NCI-H1092 treated with DMSO at 0.1 percent for 48 hours (cell line): ENCODE data around the gene COL24A1.
"Not testable (repeated sequence)": the region's sequence is repeated elsewhere in the genome, so short reads cannot be mapped to it uniquely, and the experiment has no call there.

Source experiments
- DNase-seq: peaks from one replicate; lab custom pipeline; 2025; lab: John Stamatoyannopoulos, UW

The COL24A1 gene

DNA sequence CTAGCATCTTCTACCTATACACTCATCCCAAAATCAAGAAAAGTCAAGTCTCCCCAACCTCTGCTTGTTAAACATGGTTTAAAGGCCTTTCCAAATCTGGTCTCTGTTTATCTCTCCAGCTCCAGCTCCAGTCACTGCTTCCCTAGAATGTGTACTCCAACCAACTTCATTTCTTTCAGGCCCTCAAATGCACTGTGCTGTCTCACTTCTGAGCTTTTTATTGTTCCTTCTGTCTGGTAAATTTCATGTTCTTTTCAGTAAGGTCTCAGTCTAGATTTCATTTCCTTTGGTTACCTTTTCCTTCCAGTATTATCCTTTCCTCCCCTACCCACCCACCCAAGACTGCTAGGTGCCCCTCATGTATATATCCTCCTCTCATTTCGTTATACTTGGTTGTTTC is 3.7 kb downstream of the COL24A1 start:
- DNase-seq: no peak

DNA sequence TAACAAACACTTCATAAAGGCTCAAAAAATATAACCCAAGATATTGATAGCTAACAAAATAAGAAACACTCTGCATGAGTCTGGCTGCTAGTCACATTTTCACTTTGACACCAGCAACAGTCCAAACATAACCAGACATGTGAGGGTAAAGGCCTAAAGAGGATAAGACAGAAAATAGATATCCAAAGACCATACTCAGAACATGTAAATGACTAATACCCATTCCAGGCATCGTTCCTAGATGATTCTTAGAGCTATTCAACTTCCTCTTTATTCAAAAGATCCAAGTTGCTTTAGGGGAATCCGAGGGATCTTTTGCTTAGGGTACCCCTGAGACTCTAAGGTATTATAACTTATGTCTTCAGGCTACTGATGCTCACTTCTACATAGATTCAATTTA is 5.1 kb downstream of the COL24A1 start:
- DNase-seq: no peak

DNA sequence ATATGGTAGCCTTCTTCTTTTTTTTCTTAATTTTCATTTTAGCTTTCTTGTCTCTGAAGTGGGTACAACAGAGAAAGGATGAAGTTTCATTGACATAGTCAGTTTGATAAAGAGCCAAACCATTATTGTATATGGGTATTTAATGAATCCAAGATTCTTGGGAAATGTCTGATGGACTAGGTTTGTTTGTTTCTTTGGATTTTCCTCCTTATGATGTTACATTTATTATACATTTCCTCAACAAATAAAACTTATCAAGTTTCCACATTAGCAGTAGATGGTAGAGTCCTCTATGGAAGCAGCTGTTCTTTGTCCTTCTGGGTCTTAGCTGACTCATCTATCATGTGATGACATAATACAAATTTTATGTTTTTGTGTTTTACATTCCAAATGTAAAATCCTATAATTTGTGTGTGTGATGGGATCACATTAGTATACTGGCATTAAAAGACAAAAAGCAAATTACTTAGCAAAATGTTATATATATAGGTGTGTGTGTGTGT is 6.0 kb downstream of the COL24A1 start:
- DNase-seq: no peak

DNA sequence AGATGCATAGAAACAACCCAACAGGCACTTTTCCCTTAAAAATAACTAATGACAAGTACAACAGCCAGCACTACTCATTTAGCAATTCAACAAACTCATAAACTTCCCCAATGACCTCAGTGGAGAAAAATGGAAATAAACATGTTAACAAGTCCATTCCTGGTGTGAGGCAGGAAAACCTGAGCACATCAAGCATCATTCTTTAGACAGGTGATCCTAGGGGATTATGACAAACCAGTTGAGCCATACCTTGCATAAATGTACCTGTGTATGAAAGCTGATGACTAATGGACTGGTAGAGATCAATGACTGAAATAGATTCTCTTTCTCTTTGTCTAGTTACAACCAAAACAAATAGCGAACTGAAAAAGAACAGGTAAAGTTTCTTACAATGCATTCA is 7.0 kb downstream of the COL24A1 start:
- DNase-seq: no peak

DNA sequence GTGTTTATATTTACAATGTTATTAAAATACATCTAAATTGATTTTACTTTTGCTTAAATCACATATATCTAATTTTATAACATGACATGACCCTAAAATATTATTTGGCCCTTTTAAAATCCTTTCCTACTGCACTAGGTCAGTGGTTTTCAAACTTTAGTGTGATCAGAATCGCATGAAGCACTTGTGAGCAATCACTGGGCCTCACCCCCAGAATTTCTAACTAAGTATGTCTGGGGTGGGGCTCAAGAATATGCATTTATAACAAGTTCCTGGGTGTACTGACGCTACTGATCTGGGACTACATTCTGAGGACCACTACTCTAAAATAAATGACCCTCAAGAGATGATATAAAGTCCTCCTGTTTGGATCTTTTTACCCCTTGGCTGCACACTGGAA is 8.8 kb downstream of the COL24A1 start:
- no peak for DNase-seq

DNA sequence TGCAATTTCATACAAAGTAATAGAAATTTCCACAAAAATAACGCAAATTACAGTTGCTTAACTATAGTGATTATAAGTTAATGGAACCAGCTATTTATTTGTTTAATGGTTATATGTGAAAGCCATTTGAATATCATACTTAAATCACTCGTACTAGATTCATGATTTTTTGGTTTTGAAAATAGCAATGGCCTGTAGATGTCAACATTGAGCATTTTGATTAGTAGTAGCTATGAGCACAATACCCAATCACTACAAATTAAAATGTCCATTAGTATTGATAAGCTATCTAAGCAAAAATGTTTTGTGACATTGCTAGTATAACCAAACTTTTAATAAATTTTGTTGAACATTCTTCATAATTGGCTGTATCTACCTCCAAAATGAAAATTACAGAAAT is 10.0 kb downstream of the COL24A1 start:
- DNase-seq: no peak

DNA sequence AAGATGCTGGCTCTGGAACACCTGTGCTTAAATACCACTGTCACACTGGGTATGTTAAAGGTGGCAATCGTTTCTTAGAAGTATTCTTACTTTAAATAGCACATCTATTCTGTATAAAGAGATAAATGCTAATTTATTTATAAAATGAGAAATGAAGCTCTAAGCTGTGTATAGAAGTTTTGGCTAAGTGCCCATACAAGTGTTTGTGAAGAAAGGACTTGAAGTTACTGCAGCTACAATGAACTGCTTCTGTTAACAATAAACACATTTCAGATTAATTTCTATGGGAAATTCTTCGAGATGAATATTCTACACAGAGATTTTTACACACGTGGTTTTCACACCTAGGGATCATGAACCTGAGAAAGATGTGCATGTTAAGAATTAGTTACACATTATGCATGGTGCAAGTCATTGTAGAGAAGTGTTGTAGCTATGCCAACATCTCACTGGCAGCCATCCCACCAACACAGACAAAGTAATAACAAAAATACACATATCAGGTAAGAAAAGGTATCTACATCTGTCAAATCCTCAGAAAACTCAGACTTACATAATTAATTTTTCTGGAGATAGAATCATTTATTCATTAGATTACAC is 16.2 kb downstream of the COL24A1 start:
- no peak for DNase-seq

DNA sequence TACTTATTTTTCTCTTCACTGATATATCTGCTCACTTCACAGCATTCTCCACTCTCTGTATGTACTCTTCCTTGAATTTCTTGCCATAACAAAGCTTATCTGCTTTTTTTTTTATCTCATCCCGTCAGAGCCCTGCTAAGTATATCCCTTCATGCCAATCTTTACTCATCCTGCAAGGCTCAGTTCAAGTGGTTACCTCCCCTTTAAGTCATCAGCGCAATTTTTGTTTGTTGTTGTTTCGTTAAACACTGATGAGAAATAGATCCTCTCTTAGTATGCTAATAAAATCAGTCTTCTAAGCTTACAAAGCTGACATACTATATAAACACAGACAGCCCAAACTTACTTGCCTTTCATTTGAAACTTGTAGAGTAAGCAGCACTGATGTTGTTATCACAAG is 17.8 kb downstream of the COL24A1 start:
- no peak for DNase-seq

DNA sequence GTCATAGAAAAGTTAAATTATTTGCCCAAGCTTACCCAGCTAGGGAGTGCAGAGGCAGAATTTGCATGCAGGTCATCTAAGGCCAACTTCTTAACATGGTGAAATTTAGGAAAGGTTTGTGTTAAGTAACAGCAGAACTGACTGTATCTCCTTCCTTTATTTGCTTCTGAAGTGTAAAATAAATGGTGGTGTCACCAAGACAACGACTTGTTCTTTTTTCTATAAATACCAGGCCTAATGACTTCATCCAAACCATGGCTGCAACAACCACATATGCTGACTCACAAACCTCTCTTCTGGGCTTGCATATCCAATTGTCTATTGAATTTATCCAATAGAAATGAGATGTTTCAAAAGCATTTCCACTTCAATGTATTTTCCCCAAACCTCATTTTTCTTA is 19.1 kb downstream of the COL24A1 start:
- no peak for DNase-seq

DNA sequence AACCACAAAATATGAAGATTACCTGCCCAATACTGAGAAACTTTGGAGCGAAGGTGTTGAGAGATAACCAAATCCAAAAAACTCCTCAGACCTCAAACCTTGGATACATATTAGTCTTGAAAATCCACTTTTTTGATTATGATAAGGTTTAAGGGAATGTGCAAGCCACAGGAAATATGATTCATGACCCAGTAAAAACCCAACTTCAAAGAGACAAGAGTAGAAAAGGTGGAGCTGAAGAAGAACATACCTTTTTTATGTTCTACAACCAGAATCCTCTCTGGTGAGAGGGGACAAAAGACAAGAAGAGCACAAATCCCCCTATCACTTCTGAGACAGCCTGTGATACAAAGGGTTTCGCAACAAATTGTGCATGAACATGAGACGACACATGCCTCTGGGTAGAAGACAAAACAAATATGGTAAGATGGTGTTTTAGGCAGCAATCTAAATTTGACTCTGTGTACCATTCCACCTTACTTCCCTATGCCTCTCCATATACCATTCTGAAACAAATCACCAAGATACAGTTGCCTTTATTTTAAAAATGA is 37.3 kb downstream of the COL24A1 start:
- no peak for DNase-seq

DNA sequence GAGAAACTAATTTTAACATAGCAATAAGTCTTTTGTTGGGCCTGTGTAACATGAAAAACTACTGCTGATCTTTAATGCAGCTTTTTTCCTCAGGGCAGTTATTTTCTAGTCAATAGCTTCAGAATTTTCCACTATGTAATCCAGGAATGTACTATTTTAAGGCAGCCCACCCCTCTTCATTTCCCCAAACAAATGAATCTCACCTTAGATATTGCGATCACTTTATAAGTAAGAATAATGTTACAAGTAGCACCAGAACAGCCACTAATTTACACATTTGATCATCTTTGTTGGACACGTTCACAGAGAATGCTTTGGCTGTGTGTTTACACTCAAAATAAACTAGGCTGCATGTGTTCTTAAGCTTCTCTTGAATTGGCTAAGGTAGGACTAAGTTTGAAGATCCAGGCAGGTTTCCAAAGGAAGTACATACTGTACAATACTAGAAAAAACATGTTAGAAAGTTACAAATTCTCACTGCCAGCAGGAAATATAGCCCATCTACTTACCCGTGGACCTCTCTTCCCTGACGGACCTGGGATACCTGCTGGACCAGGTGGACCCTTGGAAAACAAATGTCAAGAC is 41.7 kb downstream of the COL24A1 start:
- no peak for DNase-seq

DNA sequence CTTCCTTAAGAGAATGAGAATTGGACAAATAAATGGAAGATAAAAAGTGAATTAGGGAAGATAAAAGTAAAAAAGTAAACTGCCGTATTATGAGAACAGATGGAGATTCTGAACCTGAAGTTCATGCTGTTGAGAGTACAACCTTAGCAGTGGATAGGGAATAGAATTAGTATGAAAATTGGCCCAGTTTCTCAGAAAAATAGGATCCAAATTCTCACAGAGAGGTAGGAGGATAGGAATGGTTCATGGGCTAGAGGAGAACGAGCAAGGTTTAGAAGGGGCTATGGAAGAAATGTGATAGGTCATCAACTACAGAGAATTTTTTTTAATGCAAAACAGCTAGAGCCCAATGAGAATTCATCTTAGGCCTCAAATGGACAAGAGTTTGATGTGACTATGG is 42.3 kb downstream of the COL24A1 start:
- DNase-seq: no peak

DNA sequence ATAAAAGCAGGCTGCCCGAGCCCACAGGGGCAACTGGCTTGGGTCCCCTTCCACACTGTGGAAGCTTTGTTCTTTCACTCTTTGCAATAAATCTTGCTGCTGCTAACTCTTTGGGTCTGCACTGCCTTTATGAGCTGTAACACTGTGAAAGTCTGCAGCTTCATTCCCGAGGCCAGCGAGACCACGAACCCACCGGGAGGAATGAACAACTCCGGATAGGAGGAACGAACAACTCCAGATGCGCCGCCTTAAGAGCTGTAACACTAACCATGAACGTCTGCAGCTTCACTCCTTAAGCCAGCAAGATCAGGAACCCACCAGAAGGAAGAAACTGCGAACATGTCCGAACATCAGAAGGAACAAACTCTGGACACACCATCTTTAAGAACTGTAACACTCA is 45.0 kb downstream of the COL24A1 start:
- DNase-seq: not testable (repeated sequence)

DNA sequence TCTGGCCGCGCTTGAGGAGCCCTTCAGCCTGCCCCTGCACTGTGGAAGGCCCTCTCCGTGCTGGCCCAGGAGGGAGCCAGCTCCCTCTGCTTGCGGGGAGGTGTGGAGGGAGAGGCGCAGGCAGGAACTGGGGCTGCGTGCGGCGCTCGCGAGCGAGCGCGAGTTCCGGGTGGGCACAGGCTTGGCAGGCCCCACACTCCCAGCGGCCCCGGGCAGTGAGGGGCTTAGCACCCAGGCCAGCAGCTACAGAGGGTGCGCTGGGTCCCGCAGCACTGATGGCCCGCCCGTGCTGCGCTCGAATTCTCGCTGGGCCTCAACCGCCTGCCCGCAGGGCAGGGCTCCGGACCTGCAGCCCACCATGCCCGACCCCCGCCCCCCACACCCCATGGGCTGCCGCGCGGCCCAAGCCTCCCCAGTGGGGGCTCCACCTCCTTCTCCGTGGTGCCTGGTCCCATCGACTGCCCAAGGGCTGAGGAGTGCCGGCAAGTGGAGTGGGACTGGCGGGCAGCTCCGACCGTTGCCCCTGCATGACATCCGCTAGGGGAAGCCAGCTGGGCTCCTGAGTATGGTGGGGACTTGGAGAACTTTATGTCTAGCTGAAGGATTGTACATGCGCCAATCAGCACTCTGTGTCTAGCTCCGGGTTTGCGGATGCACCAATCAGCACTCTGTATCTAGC is 46.0 kb downstream of the COL24A1 start:
- DNase-seq: no peak

DNA sequence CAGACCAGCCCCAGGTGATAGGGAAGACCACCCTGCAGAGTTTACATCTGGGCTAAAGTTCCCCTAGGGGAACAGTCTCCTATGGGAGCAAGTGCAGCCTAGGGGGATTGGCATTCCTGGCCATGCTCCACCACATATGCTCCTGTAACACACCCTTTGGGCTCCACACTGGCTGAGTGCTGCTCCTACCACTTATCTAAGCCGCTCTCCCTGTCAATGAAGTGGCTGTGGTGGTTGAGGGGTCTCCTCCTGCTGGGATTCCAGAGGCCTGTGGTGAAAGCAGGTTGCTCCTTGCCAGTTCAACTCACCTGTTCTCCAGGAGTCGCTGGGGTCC is 51.1 kb downstream of the COL24A1 start:
- no peak for DNase-seq

DNA sequence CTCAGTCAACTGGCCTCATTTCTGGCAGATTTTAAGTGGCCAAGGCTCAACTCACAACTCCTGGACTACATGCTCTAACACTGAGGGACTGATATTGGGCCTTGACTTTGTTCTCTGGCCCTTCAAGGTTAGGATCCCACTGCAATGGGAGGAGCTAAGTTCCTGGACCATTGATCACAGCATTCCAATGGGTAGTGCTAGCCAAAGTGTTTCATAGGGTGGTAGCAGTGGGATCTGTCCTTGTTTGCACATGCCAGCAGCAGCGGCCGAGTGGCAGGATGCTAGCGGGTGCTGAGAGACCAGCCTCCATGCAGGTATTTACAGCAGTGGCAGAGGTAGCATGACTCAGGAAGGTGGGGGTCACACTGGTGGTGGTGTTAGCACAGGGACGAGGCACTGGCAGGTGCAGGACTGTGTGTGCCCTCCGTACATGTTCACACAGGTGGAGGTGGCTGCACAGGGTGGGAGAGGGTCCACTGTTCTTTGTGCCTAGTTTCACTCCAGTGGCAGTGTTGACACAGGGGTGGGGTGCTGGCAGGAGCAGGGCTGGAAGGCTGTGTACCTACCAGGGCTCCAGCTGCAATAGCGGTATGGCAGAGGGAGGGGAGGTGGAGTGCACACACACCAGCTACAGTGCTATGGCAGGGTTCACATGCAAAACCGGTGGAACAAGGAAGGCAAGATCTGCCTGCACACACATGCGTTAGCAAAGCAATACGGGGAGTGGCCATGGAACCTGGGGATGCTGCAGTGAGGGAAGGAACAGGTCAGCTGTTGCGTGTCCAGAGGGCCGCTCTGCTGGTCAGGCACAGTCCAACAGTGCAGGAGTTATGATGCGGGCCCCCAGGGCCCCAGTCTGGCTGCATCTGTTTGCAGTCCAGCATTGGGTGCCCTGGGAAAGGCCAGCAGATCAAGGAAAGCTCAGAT is 51.7 kb downstream of the COL24A1 start:
- DNase-seq: peak; percentile 1

DNA sequence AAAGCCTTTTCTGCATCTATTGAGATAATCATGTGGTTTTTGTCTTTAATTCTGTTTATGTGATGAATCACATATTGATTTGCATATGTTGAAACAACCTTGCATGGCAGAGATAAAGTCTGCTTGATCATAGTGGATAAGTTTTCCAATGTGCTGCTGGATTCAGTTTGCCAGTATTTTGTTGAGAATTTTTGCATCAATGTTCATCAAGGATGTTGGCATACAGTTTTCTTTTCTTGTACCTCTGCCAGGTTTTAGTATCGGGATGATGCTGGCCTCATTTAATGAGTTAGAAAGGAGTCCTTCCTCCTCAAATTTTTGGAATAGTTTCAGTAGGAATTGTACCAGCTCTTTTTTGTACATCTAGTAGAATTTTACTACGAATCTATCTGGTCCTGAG is 55.0 kb downstream of the COL24A1 start:
- no peak for DNase-seq

DNA sequence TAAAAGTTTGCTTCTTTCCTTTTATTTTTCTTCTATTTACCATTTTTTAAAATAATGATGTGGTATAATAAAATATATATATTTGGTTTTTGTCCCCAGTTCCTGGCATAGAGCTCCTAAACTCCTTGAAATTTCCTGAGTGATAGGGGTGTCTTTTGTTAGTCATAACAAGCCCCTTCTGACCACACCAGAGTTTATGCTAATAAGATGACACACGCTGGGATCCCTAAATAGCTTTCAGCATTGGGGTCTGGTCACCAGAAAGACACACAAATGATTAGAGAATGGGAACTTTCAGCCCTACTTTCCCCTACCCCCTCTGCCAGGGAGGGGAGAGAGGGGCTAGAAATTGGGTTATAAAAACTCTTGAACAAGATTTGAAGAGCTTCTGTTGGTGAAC is 56.2 kb downstream of the COL24A1 start:
- DNase-seq: no peak

DNA sequence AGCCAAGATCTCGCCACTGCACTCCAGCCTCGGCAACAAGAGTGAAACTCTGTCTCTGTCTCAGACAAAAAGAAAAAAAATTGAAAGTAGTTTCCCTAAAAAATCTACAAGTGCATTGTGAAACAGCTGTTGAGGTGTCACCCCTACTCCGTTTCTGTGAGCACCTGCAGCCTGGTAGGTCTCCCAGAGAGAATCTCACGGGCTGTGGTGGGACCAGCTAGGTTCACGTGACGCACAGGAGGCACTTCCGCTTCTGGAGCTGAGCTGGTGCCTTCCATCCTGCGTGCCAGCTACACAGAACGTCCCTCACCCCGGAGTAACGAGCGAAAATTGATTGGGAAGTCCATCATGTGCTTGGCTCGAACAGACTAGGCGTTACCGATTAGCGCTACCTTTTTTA is 66.8 kb downstream of the COL24A1 start:
- no peak for DNase-seq

DNA sequence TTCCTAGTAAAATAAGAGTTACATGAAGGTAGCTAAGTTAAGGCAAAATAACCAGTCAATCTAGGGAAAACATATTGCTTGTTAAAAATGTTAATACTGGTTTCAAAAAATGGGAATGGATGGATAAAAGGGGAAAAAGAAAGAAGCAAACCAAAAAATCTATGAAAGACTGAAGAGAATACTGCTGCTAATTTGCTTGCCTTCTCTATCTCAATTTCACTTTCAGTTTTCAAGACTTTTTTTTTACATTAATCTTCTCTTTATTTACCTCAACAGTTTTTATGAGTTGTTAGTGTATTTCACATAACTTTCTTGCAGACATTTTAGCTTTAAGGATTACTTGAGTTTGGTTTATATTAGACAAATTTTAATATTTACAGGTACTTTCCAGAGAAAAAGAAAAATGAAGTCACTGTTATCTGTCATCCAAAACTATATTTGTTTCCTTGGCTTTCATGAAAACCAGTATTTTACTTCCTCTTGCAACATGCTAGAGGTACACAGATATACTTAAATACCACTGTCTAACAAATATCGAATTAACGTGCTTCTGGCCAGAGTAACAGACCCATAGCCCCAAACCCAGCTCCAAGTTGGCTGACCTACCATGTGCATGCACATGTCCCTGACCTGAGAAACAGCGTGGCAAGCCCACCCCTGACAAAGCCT is 70.7 kb downstream of the COL24A1 start:
- no peak for DNase-seq

DNA sequence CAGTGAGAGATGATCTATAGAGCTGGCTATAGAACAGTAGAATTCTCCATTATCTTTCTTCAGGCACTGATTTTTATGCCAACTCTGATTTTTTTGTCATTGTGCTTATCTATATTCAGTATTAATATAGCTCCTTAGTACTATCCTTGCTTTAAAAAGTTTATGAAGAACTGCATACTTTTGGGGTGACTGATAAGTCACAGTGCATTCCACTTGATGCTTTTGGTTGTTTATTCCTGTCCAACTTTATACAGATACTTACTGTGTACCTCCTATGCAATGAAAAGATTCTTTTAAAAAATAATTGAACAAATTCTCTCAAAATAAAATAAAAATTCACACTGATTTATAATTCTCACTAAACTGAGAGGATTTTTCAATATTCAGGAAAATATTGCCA is 71.6 kb downstream of the COL24A1 start:
- DNase-seq: no peak

DNA sequence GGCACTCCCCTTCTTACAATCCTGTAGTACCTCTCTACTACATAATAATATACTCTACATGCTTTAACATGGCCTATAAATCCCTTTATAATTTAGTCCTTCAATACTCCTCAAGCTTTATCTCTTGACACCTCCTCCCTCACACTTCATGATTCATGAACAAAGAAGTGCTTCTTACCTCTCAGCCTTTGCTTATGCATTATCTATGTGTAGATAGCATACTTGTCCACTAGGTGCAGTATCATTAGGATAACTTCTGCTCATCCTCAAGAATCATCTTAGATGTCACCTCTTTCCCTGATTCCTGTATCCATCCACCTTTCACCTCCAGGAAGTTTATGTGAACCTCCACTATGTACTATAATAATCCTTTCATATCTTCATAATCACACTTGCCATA is 74.4 kb downstream of the COL24A1 start:
- DNase-seq: no peak
